WTC11 (cell line): ENCODE data around the gene LIN7A. TPM values are rescaled to one million over a fixed set of nuclear protein-coding genes. Genes with fewer than 3 reads are reported as not detected.

ENCODE experiments used
- ATAC-seq: fragments of 200-7000 bp; cut with Tn5 transposase; 2 replicates; pipeline ENCODE4 v1.10.0; 2021; ENCODE audit warnings: mild to moderate bottlenecking, moderate library complexity
- CTCF ChIA-PET: fragments of 300-600 bp; sonication (Branson Sonifier 250); formaldehyde crosslinking; loops from one replicate; lab custom pipeline; 2021; ENCODE audit warnings: antibody characterized with exemption; lab: Charles Lee
- POLR2A ChIA-PET: fragments of 350-600 bp; sonication (Branson Sonifier 250); formaldehyde crosslinking; loops from one replicate; lab custom pipeline; 2021; ENCODE audit warnings: antibody characterized with exemption; lab: Charles Lee
- DNase-seq: peaks from one replicate; pipeline ENCODE4 v3.0.0; 2021; ENCODE audit warnings: low spot score
- H3K27ac Mint-ChIP-seq: 2 replicates; pipeline ENCODE4 v1.8.0; 2021; ENCODE audit warnings: mixed read lengths
- H3K27me3 Mint-ChIP-seq: 2 replicates; pipeline ENCODE4 v1.8.0; 2021; ENCODE audit warnings: low read depth, mild to moderate bottlenecking, moderate library complexity, mixed read lengths
- H3K36me3 Mint-ChIP-seq: 2 replicates; pipeline ENCODE4 v1.8.0; 2021; ENCODE audit warnings: mixed read lengths
- H3K4me1 Mint-ChIP-seq: 2 replicates; pipeline ENCODE4 v1.8.0; 2022; ENCODE audit warnings: mixed read lengths
- H3K4me3 Mint-ChIP-seq: 2 replicates; pipeline ENCODE4 v1.8.0; 2021; ENCODE audit warnings: mild to moderate bottlenecking, moderate library complexity, mixed read lengths
- H3K9me3 Mint-ChIP-seq: 2 replicates; pipeline ENCODE4 v1.8.0; 2021; ENCODE audit warnings: mixed read lengths
- CREM ChIP-seq: sonication (generic); formaldehyde crosslinking; IDR thresholded peaks from 2 replicates; pipeline ENCODE4 v1.8.1; 2022; ENCODE audit warnings: mild to moderate bottlenecking, missing genetic modification reagents, moderate library complexity
- ELF4 ChIP-seq: sonication (generic); formaldehyde crosslinking; IDR thresholded peaks from 2 replicates; pipeline ENCODE4 v1.8.1; 2022; ENCODE audit warnings: low read depth, mild to moderate bottlenecking, moderate library complexity, missing genetic modification reagents
- GTF2I ChIP-seq: fragments of 250-450 bp; sonication (Bioruptor Pico); conservative IDR thresholded peaks from 2 replicates; pipeline ENCODE4 v1.4.0; 2021; ENCODE audit warnings: mild to moderate bottlenecking
- HMGA2 ChIP-seq: fragments of 250-450 bp; sonication (Bioruptor Pico); IDR thresholded peaks from 2 replicates; pipeline ENCODE4 v1.4.0; 2021; ENCODE audit warnings: mild to moderate bottlenecking, moderate library complexity
- KAT7 ChIP-seq: sonication (generic); formaldehyde crosslinking; IDR thresholded peaks from 2 replicates; pipeline ENCODE4 v1.8.1; 2023; ENCODE audit warnings: missing genetic modification reagents, mild to moderate bottlenecking, borderline replicate concordance
- MYBL2 ChIP-seq: sonication (generic); formaldehyde crosslinking; IDR thresholded peaks from 2 replicates; pipeline ENCODE4 v1.8.1; 2023; ENCODE audit warnings: mild to moderate bottlenecking, moderate library complexity, missing genetic modification reagents
- NFE2L1 ChIP-seq: sonication (generic); formaldehyde crosslinking; IDR thresholded peaks from 2 replicates; pipeline ENCODE4 v1.8.1; 2023; ENCODE audit warnings: missing genetic modification reagents
- NR1H2 ChIP-seq: sonication (generic); formaldehyde crosslinking; IDR thresholded peaks from 2 replicates; pipeline ENCODE4 v1.9.0; 2021; ENCODE audit warnings: mild to moderate bottlenecking, moderate library complexity, missing genetic modification reagents
- PRRX2 ChIP-seq: fragments of 250-450 bp; sonication (Bioruptor Pico); IDR thresholded peaks from 2 replicates; pipeline ENCODE4 v1.8.0; 2021; ENCODE audit warnings: mild to moderate bottlenecking
- TP53 ChIP-seq: sonication (generic); formaldehyde crosslinking; IDR thresholded peaks from 2 replicates; pipeline ENCODE4 v1.8.1; 2023; ENCODE audit warnings: mild to moderate bottlenecking, missing genetic modification reagents
- ZNF232 ChIP-seq: sonication (generic); formaldehyde crosslinking; IDR thresholded peaks from 2 replicates; pipeline ENCODE4 v1.8.0; 2022; ENCODE audit warnings: mild to moderate bottlenecking, missing genetic modification reagents
- ZNF396 ChIP-seq: fragments of 250-450 bp; sonication (Bioruptor Pico); IDR thresholded peaks from 2 replicates; pipeline ENCODE4 v1.8.0; 2021; ENCODE audit warnings: mild to moderate bottlenecking, moderate library complexity, borderline replicate concordance
- ZNF423 ChIP-seq: fragments of 250-450 bp; sonication (Bioruptor Pico); IDR thresholded peaks from 2 replicates; pipeline ENCODE4 v2.1.2; 2022; ENCODE audit warnings: mild to moderate bottlenecking, moderate library complexity
- total RNA-seq: library from RNA; stranded (reverse); gene quantifications from 3 replicates; pipeline ENCODE4 v1.2.3, GENCODE V29; 2021
- TF ChIP-seq, protein P1 (sequence below): sonication (generic); formaldehyde crosslinking; IDR thresholded peaks from 2 replicates; pipeline ENCODE4 v1.8.0; 2023; ENCODE audit warnings: missing genetic modification reagents
- TF ChIP-seq, protein P2 (sequence below): sonication (generic); formaldehyde crosslinking; conservative IDR thresholded peaks from 2 replicates; pipeline ENCODE4 v1.8.1; 2023; ENCODE audit warnings: mild to moderate bottlenecking, low read depth, missing genetic modification reagents, moderate library complexity
- TF ChIP-seq, protein P3 (sequence below): sonication (generic); formaldehyde crosslinking; IDR thresholded peaks from 2 replicates; pipeline ENCODE4 v1.8.1; 2022; ENCODE audit warnings: mild to moderate bottlenecking, moderate library complexity, missing genetic modification reagents
- TF ChIP-seq, protein P4 (sequence below): sonication (generic); formaldehyde crosslinking; IDR thresholded peaks from 2 replicates; pipeline ENCODE4 v1.8.0; 2022; ENCODE audit warnings: mild to moderate bottlenecking, missing genetic modification reagents
- TF ChIP-seq, protein P5 (sequence below): sonication (generic); formaldehyde crosslinking; IDR thresholded peaks from 2 replicates; pipeline ENCODE4 v1.8.0; 2022; ENCODE audit warnings: mild to moderate bottlenecking, missing genetic modification reagents
- TF ChIP-seq, protein P6 (sequence below): fragments of 250-450 bp; sonication (Bioruptor Pico); IDR thresholded peaks from 2 replicates; pipeline ENCODE4 v1.9.0; 2021; ENCODE audit warnings: moderate library complexity, mild to moderate bottlenecking, inconsistent platforms, borderline replicate concordance

LIN7A gene
- total RNA-seq, 1 experiment from 2014 or later, result 8.5 TPM

DNA sequence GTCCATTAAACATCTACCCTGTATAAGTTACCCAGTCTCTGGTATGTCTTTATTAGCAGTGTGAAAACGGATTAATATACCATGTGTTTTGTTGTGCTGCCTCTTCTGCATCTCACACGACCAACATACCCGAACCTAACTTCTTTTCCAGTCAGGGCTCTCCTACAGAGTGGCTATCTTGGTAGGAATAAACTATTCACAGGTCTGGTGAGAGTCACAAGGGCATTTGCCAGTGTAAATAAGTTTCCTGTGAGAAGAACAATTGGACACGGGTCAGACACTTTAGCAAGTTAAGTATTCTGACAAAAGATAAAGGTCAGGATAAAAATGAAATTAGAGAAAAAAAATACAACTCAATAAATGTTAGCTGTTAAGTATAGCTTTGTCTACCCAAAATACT, 160.1 kb downstream of the LIN7A start:
- H3K27me3 Mint-ChIP-seq, result no peaks in the 10 kb centered on the region; the same call in 1 of the 2 replicates
- POLR2A ChIA-PET, result no interaction called here
- peaks cover 60% of the 10 kb centered on the region for H3K36me3 Mint-ChIP-seq
- DNase-seq, result no peak
- no peak for TF ChIP-seq ZNF396 (CRISPR knock-in tag)
- TF ChIP-seq, protein P1, sequence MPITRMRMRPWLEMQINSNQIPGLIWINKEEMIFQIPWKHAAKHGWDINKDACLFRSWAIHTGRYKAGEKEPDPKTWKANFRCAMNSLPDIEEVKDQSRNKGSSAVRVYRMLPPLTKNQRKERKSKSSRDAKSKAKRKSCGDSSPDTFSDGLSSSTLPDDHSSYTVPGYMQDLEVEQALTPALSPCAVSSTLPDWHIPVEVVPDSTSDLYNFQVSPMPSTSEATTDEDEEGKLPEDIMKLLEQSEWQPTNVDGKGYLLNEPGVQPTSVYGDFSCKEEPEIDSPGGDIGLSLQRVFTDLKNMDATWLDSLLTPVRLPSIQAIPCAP (CRISPR knock-in tag), result no peak
- TF ChIP-seq MYBL2 (CRISPR knock-in tag), result no peak
- TF ChIP-seq, protein P2, sequence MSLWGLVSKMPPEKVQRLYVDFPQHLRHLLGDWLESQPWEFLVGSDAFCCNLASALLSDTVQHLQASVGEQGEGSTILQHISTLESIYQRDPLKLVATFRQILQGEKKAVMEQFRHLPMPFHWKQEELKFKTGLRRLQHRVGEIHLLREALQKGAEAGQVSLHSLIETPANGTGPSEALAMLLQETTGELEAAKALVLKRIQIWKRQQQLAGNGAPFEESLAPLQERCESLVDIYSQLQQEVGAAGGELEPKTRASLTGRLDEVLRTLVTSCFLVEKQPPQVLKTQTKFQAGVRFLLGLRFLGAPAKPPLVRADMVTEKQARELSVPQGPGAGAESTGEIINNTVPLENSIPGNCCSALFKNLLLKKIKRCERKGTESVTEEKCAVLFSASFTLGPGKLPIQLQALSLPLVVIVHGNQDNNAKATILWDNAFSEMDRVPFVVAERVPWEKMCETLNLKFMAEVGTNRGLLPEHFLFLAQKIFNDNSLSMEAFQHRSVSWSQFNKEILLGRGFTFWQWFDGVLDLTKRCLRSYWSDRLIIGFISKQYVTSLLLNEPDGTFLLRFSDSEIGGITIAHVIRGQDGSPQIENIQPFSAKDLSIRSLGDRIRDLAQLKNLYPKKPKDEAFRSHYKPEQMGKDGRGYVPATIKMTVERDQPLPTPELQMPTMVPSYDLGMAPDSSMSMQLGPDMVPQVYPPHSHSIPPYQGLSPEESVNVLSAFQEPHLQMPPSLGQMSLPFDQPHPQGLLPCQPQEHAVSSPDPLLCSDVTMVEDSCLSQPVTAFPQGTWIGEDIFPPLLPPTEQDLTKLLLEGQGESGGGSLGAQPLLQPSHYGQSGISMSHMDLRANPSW (CRISPR knock-in tag), result no peak
- TF ChIP-seq NR1H2 (CRISPR knock-in tag), result no peak
- TF ChIP-seq, protein P3, sequence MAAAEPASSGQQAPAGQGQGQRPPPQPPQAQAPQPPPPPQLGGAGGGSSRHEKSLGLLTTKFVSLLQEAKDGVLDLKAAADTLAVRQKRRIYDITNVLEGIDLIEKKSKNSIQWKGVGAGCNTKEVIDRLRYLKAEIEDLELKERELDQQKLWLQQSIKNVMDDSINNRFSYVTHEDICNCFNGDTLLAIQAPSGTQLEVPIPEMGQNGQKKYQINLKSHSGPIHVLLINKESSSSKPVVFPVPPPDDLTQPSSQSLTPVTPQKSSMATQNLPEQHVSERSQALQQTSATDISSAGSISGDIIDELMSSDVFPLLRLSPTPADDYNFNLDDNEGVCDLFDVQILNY (CRISPR knock-in tag), result no peak
- no peak for TF ChIP-seq ELF4
- TF ChIP-seq PRRX2 (CRISPR knock-in tag), result no peak
- no peak for TF ChIP-seq KAT7 (CRISPR knock-in tag)
- TF ChIP-seq TP53 (CRISPR knock-in tag), result no peak
- no peak for TF ChIP-seq ZNF232 (CRISPR knock-in tag)
- TF ChIP-seq HMGA2 (CRISPR knock-in tag), result no peak
- TF ChIP-seq, protein P4, sequence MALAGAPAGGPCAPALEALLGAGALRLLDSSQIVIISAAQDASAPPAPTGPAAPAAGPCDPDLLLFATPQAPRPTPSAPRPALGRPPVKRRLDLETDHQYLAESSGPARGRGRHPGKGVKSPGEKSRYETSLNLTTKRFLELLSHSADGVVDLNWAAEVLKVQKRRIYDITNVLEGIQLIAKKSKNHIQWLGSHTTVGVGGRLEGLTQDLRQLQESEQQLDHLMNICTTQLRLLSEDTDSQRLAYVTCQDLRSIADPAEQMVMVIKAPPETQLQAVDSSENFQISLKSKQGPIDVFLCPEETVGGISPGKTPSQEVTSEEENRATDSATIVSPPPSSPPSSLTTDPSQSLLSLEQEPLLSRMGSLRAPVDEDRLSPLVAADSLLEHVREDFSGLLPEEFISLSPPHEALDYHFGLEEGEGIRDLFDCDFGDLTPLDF (CRISPR knock-in tag), result no peak
- no peak for TF ChIP-seq ZNF423 (CRISPR knock-in tag)
- no peak for TF ChIP-seq CREM (CRISPR knock-in tag)
- TF ChIP-seq, protein P5, sequence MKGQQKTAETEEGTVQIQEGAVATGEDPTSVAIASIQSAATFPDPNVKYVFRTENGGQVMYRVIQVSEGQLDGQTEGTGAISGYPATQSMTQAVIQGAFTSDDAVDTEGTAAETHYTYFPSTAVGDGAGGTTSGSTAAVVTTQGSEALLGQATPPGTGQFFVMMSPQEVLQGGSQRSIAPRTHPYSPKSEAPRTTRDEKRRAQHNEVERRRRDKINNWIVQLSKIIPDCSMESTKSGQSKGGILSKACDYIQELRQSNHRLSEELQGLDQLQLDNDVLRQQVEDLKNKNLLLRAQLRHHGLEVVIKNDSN (CRISPR knock-in tag), result no peak
- TF ChIP-seq GTF2I, result no peak
- no peak for TF ChIP-seq NFE2L1
- CTCF ChIA-PET, result interaction anchor here (1.5 kb wide), 1 partner anchor 60 kb away, joined by 4 read pairs; no protein-coding TSS in a partner anchor
- H3K4me1 Mint-ChIP-seq, result peaks cover 51% of the 10 kb centered on the region
- H3K27ac Mint-ChIP-seq, result no peak overlapping the region
- no peak for ATAC-seq
- H3K4me3 Mint-ChIP-seq, result no peak overlapping the region
- H3K9me3 Mint-ChIP-seq, result peaks cover 56% of the 10 kb centered on the region

DNA sequence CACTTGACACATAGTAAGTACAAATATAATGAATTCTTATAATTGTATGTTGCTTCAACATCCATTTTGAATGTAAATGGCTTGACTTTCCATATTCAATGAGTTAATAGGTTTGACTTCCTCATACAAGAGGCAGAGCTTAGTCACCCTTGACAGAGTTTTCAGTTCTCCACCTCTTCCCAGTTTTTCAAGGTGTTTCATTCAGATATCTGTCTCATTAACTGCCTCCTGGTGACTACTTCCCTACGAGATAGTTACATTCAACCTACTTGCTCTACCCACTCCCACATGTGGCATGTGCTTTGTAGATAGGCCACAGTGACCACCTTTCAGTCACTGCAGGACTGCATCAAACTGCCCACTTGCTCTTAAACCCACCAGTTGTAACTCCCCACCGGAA, 161.0 kb downstream of the LIN7A start:
- ChIA-PET POLR2A (interaction anchor here (0.9 kb wide), 1 partner anchor 160 kb away, joined by 3 read pairs; no protein-coding TSS in a partner anchor), CTCF (no interaction called here)
- no peak for ATAC-seq
- Mint-ChIP-seq H3K4me1 (peaks cover 45% of the 10 kb centered on the region), H3K36me3 (peaks cover 58% of the 10 kb centered on the region), H3K4me3 (no peak overlapping the region), H3K27me3 (no peaks in the 10 kb centered on the region; the same call in 1 of the 2 replicates), H3K27ac (0 out of 2 replicates have a peak overlapping the region, but pooled peaks have one; percentile 58), H3K9me3 (peaks cover 52% of the 10 kb centered on the region)
- DNase-seq, result no peak
- TF ChIP-seq, protein P6, sequence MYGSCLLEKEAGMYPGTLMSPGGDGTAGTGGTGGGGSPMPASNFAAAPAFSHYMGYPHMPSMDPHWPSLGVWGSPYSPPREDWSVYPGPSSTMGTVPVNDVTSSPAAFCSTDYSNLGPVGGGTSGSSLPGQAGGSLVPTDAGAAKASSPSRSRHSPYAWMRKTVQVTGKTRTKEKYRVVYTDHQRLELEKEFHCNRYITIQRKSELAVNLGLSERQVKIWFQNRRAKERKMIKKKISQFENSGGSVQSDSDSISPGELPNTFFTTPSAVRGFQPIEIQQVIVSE (CRISPR knock-in tag), result no peak
- no peak for TF ChIP-seq ZNF396 (CRISPR knock-in tag)
- TF ChIP-seq NR1H2 (CRISPR knock-in tag), result no peak
